IMR-90 (cell line): ENCODE measurements around the gene LYZL6. TPM values are rescaled to one million over a fixed set of nuclear protein-coding genes. Genes with fewer than 3 reads are reported as not detected.
"Not testable (repeated sequence)": the region's sequence is repeated elsewhere in the genome, so short reads cannot be mapped to it uniquely, and the experiment has no call there.

ENCODE experiments used
- ATAC-seq: fragments of 200-7000 bp; cut with Tn5 transposase; 2 replicates; pipeline ENCODE4 v1.9.1; 2020; ENCODE audit warnings: low read depth, mild to moderate bottlenecking, moderate library complexity
- BruUV-seq: library from RNA; stranded (reverse); fragments of 400-500 nt; replicated peaks from 2 replicates; lab custom pipeline; 2021; lab: Mats Ljungman, UMichigan
- CTCF ChIA-PET: fragments of 300-600 bp; formaldehyde crosslinking; extraction: SDS; loops from one replicate; lab custom pipeline; 2021; ENCODE audit warnings: antibody characterized with exemption; lab: Yijun Ruan, JAX
- POLR2A ChIA-PET: fragments of 300-600 bp; sonication (Branson Sonifier 250); formaldehyde crosslinking; loops from one replicate; lab custom pipeline; 2022; ENCODE audit warnings: antibody characterized with exemption; ENCODE audit not compliant: unreplicated experiment; lab: Charles Lee
- DNase-seq: peaks from one replicate; pipeline ENCODE4 v3.0.0; 2013
- H2AFZ ChIP-seq: replicated peaks from 2 replicates; pipeline ENCODE3; 2013; ENCODE audit warnings: low read length, mild to moderate bottlenecking; ENCODE audit not compliant: poor library complexity
- H2AK5ac ChIP-seq: 2 replicates; pipeline ENCODE4 v1.6.1; 2013; ENCODE audit warnings: low read depth, low read length, inconsistent platforms
- H2AK9ac ChIP-seq: replicated peaks from 2 replicates; pipeline ENCODE3; 2013; ENCODE audit warnings: mild to moderate bottlenecking, low read depth, low read length, moderate library complexity; ENCODE audit not compliant: poor library complexity
- H2BK120ac ChIP-seq: 2 replicates; pipeline ENCODE4 v1.6.1; 2013; ENCODE audit warnings: low read depth, low read length, inconsistent platforms
- H2BK15ac ChIP-seq: 3 replicates; pipeline ENCODE4 v1.6.1; 2013; ENCODE audit warnings: low read depth, low read length, inconsistent platforms
- H2BK20ac ChIP-seq: 2 replicates; pipeline ENCODE4 v1.6.1; 2013; ENCODE audit warnings: low read depth, mild to moderate bottlenecking, inconsistent platforms, low read length, moderate library complexity
- H2BK5ac ChIP-seq: 2 replicates; pipeline ENCODE4 v1.6.1; 2013; ENCODE audit warnings: mild to moderate bottlenecking, low read depth, low read length, inconsistent platforms; ENCODE audit not compliant: poor library complexity, severe bottlenecking
- H3K14ac ChIP-seq: replicated peaks from 2 replicates; pipeline ENCODE4 v1.6.1; 2013; ENCODE audit warnings: low read depth, low read length, inconsistent platforms
- H3K18ac ChIP-seq: 2 replicates; pipeline ENCODE4 v1.6.1; 2013; ENCODE audit warnings: low read depth, low read length, control low read depth
- H3K23ac ChIP-seq: 2 replicates; pipeline ENCODE4 v1.6.1; 2013; ENCODE audit warnings: low read depth, low read length, inconsistent platforms
- H3K27ac ChIP-seq: 2 replicates; pipeline ENCODE4 v1.5.1; 2013; ENCODE audit warnings: mild to moderate bottlenecking, control low read depth, low read length; ENCODE audit not compliant: insufficient read depth
- H3K27me3 ChIP-seq: 2 replicates; pipeline ENCODE4 v1.6.1; 2013; ENCODE audit warnings: low read length; ENCODE audit not compliant: control insufficient read depth, insufficient read depth
- H3K36me3 ChIP-seq: 2 replicates; pipeline ENCODE4 v1.6.1; 2013; ENCODE audit warnings: low read length, mixed read lengths; ENCODE audit not compliant: control insufficient read depth, insufficient read depth
- H3K4ac ChIP-seq: 2 replicates; pipeline ENCODE4 v1.6.1; 2013; ENCODE audit warnings: low read depth, low read length, inconsistent platforms
- H3K4me1 ChIP-seq: 2 replicates; pipeline ENCODE4 v1.6.1; 2013; ENCODE audit warnings: low read length, mixed read lengths; ENCODE audit not compliant: control insufficient read depth, insufficient read depth
- H3K4me2 ChIP-seq: 2 replicates; pipeline ENCODE4 v1.6.1; 2013; ENCODE audit warnings: low read depth, mild to moderate bottlenecking, control low read depth, low read length, moderate library complexity
- H3K4me3 ChIP-seq: 2 replicates; pipeline ENCODE4 v1.5.1; 2013; ENCODE audit warnings: low read depth, mild to moderate bottlenecking, control low read depth, low read length, moderate library complexity; ENCODE audit not compliant: insufficient read depth
- H3K56ac ChIP-seq: 2 replicates; pipeline ENCODE4 v1.6.1; 2013; ENCODE audit warnings: low read length, inconsistent platforms; ENCODE audit not compliant: insufficient read depth; ENCODE audit errors: extremely low read depth
- H3K79me1 ChIP-seq, 2 experiments: 2 replicates each; pipeline ENCODE4 v1.6.1; 2013; ENCODE audit warnings: low read length in 2 of 2, inconsistent platforms in 1 of 2, low read depth in 1 of 2
- H3K9ac ChIP-seq: 2 replicates; pipeline ENCODE4 v1.6.1; 2013; ENCODE audit warnings: low read depth, low read length, control low read depth
- H3K9me1 ChIP-seq: 2 replicates; pipeline ENCODE4 v1.6.1; 2013; ENCODE audit warnings: low read length, inconsistent platforms; ENCODE audit not compliant: insufficient read depth
- H3K9me3 ChIP-seq: 2 replicates; pipeline ENCODE4 v1.6.1; 2013; ENCODE audit warnings: low read length; ENCODE audit not compliant: control insufficient read depth, insufficient read depth
- H4K20me1 ChIP-seq: 2 replicates; pipeline ENCODE4 v1.6.1; 2013; ENCODE audit warnings: low read length, inconsistent platforms; ENCODE audit not compliant: insufficient read depth
- H4K5ac ChIP-seq: 2 replicates; pipeline ENCODE4 v1.6.1; 2013; ENCODE audit warnings: mild to moderate bottlenecking, low read depth, low read length, control low read depth
- H4K8ac ChIP-seq, 2 experiments: 2 replicates each; pipeline ENCODE4 v1.6.1; 2013; ENCODE audit warnings: low read depth in 2 of 2, low read length in 2 of 2, control low read depth in 1 of 2, inconsistent platforms in 1 of 2
- H4K91ac ChIP-seq: 2 replicates; pipeline ENCODE4 v1.6.1; 2013; ENCODE audit warnings: low read depth, low read length, inconsistent platforms; ENCODE audit not compliant: insufficient read depth
- WGBS, 2 experiments: methylation state at CpG; one replicate each; pipeline versions ENCODE4 v1.1.5 to v1.1.7; 2013; ENCODE audit warnings: missing lambda C conversion rate in 2 of 2; ENCODE audit not compliant: insufficient read length in 1 of 2; ENCODE audit errors: extremely low coverage in 2 of 2; 5-methylcytosine and 5-hydroxymethylcytosine counted together
- dilution Hi-C: fragments of 300-500 bp; cut with HindIII; formaldehyde crosslinking; loops from one replicate; pipeline ENCODE4 v1.14.3; 2018; ENCODE audit warnings: low sequenced_read_pairs; ENCODE audit not compliant: unreplicated experiment
- in situ Hi-C: fragments of 300-500 bp; cut with MboI; formaldehyde crosslinking; loops from 3 replicates; pipeline ENCODE4 v1.14.3; 2019; ENCODE audit warnings: low sequenced_read_pairs, inconsistent platforms, mixed read lengths
- intact Hi-C: fragments of 100-400 bp; cut with micrococcal nuclease; formaldehyde crosslinking; loops from 2 replicates; pipeline ENCODE4 v1.10.0; 2022
- polyA plus RNA-seq, 3 experiments: library from polyadenylated mRNA; depleted of rRNA; stranded (reverse); fragments of >200 nt; gene quantifications; 2 replicates each; pipeline ENCODE4 v1.2.3, GENCODE V29; 2012; ENCODE audit warnings: low replicate concordance in 1 of 3
- total RNA-seq: library from RNA; depleted of rRNA; stranded (reverse); fragments of >200 nt; gene quantifications from 2 replicates; pipeline ENCODE4 v1.2.3, GENCODE V29; 2012

Gene LYZL6
- total and polyA plus RNA-seq, 2 of the 4 experiments (the other 2 are of a cell fraction) = not detected

DNA sequence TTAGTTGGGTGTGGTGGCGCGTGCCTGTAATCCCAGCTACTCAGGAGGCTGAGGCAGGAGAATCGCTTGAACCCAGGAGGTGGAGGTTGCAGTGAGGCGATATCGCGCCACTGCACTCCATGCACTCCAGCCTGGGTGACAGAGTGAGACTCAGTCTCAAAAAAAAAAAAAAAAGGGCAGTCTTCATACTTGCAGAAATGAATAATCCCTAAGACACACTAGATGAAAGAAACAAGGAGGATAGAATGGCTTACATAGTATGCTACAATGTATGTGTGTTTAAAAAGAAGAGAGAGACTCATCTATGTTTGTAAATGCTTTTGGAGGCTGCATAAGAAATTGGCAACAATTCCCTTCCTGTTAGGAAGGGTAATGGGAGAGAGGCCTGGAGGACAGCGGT, 45.7 kb downstream of the LYZL6 start:
- intact Hi-C loops, POLR2A ChIA-PET: not testable (repeated sequence)

More for the DNA sequence above, 45.7 kb downstream of the LYZL6 start:
- H3K4me2 ChIP-seq, H3K4me3 ChIP-seq, H4K91ac ChIP-seq, H2AK9ac ChIP-seq, H2BK120ac ChIP-seq, H3K23ac ChIP-seq, H3K4ac ChIP-seq, H4K8ac ChIP-seq, DNase-seq, H2AFZ ChIP-seq, H3K18ac ChIP-seq, H2BK20ac ChIP-seq, H3K9ac ChIP-seq, H3K56ac ChIP-seq, CTCF ChIA-PET, ATAC-seq, H3K9me3 ChIP-seq, H3K27me3 ChIP-seq, H3K9me1 ChIP-seq, dilution Hi-C loops, in situ Hi-C loops, H4K20me1 ChIP-seq, H2AK5ac ChIP-seq, H2BK5ac ChIP-seq, H3K14ac ChIP-seq, H3K36me3 ChIP-seq, H3K79me1 ChIP-seq, H3K27ac ChIP-seq, H3K4me1 ChIP-seq, H2BK15ac ChIP-seq, H4K5ac ChIP-seq, BruUV-seq: not testable (repeated sequence)
- no CpG with 5 or more reads among the region's 7 CpGs for WGBS, 2 experiments
